IMR-90 (cell line): ENCODE measurements around the gene ALAS1. TPM values are rescaled to one million over a fixed set of nuclear protein-coding genes. Genes with fewer than 3 reads are reported as not detected.

Source experiments
- ATAC-seq: fragments of 200-7000 bp; cut with Tn5 transposase; 2 replicates; pipeline ENCODE4 v1.9.1; 2020; ENCODE audit warnings: low read depth, mild to moderate bottlenecking, moderate library complexity
- BruUV-seq: library from RNA; stranded (reverse); fragments of 400-500 nt; replicated peaks from 2 replicates; lab custom pipeline; 2021; lab: Mats Ljungman, UMichigan
- CTCF ChIA-PET: fragments of 300-600 bp; formaldehyde crosslinking; extraction: SDS; loops from one replicate; lab custom pipeline; 2021; ENCODE audit warnings: antibody characterized with exemption; lab: Yijun Ruan, JAX
- POLR2A ChIA-PET: fragments of 300-600 bp; sonication (Branson Sonifier 250); formaldehyde crosslinking; loops from one replicate; lab custom pipeline; 2022; ENCODE audit warnings: antibody characterized with exemption; ENCODE audit not compliant: unreplicated experiment; lab: Charles Lee
- DNase-seq: peaks from one replicate; pipeline ENCODE4 v3.0.0; 2013
- H2AFZ ChIP-seq: replicated peaks from 2 replicates; pipeline ENCODE3; 2013; ENCODE audit warnings: low read length, mild to moderate bottlenecking; ENCODE audit not compliant: poor library complexity
- H2AK5ac ChIP-seq: 2 replicates; pipeline ENCODE4 v1.6.1; 2013; ENCODE audit warnings: low read depth, low read length, inconsistent platforms
- H2AK9ac ChIP-seq: replicated peaks from 2 replicates; pipeline ENCODE3; 2013; ENCODE audit warnings: mild to moderate bottlenecking, low read depth, low read length, moderate library complexity; ENCODE audit not compliant: poor library complexity
- H2BK120ac ChIP-seq: 2 replicates; pipeline ENCODE4 v1.6.1; 2013; ENCODE audit warnings: low read depth, low read length, inconsistent platforms
- H2BK15ac ChIP-seq: 3 replicates; pipeline ENCODE4 v1.6.1; 2013; ENCODE audit warnings: low read depth, low read length, inconsistent platforms
- H2BK20ac ChIP-seq: 2 replicates; pipeline ENCODE4 v1.6.1; 2013; ENCODE audit warnings: low read depth, mild to moderate bottlenecking, inconsistent platforms, low read length, moderate library complexity
- H2BK5ac ChIP-seq: 2 replicates; pipeline ENCODE4 v1.6.1; 2013; ENCODE audit warnings: mild to moderate bottlenecking, low read depth, low read length, inconsistent platforms; ENCODE audit not compliant: poor library complexity, severe bottlenecking
- H3K14ac ChIP-seq: replicated peaks from 2 replicates; pipeline ENCODE4 v1.6.1; 2013; ENCODE audit warnings: low read depth, low read length, inconsistent platforms
- H3K18ac ChIP-seq: 2 replicates; pipeline ENCODE4 v1.6.1; 2013; ENCODE audit warnings: low read depth, low read length, control low read depth
- H3K23ac ChIP-seq: 2 replicates; pipeline ENCODE4 v1.6.1; 2013; ENCODE audit warnings: low read depth, low read length, inconsistent platforms
- H3K27ac ChIP-seq: 2 replicates; pipeline ENCODE4 v1.5.1; 2013; ENCODE audit warnings: mild to moderate bottlenecking, control low read depth, low read length; ENCODE audit not compliant: insufficient read depth
- H3K27me3 ChIP-seq: 2 replicates; pipeline ENCODE4 v1.6.1; 2013; ENCODE audit warnings: low read length; ENCODE audit not compliant: control insufficient read depth, insufficient read depth
- H3K36me3 ChIP-seq: 2 replicates; pipeline ENCODE4 v1.6.1; 2013; ENCODE audit warnings: low read length, mixed read lengths; ENCODE audit not compliant: control insufficient read depth, insufficient read depth
- H3K4ac ChIP-seq: 2 replicates; pipeline ENCODE4 v1.6.1; 2013; ENCODE audit warnings: low read depth, low read length, inconsistent platforms
- H3K4me1 ChIP-seq: 2 replicates; pipeline ENCODE4 v1.6.1; 2013; ENCODE audit warnings: low read length, mixed read lengths; ENCODE audit not compliant: control insufficient read depth, insufficient read depth
- H3K4me2 ChIP-seq: 2 replicates; pipeline ENCODE4 v1.6.1; 2013; ENCODE audit warnings: low read depth, mild to moderate bottlenecking, control low read depth, low read length, moderate library complexity
- H3K4me3 ChIP-seq: 2 replicates; pipeline ENCODE4 v1.5.1; 2013; ENCODE audit warnings: low read depth, mild to moderate bottlenecking, control low read depth, low read length, moderate library complexity; ENCODE audit not compliant: insufficient read depth
- H3K56ac ChIP-seq: 2 replicates; pipeline ENCODE4 v1.6.1; 2013; ENCODE audit warnings: low read length, inconsistent platforms; ENCODE audit not compliant: insufficient read depth; ENCODE audit errors: extremely low read depth
- H3K79me1 ChIP-seq, 2 experiments: 2 replicates each; pipeline ENCODE4 v1.6.1; 2013; ENCODE audit warnings: low read length in 2 of 2, inconsistent platforms in 1 of 2, low read depth in 1 of 2
- H3K9ac ChIP-seq: 2 replicates; pipeline ENCODE4 v1.6.1; 2013; ENCODE audit warnings: low read depth, low read length, control low read depth
- H3K9me1 ChIP-seq: 2 replicates; pipeline ENCODE4 v1.6.1; 2013; ENCODE audit warnings: low read length, inconsistent platforms; ENCODE audit not compliant: insufficient read depth
- H3K9me3 ChIP-seq: 2 replicates; pipeline ENCODE4 v1.6.1; 2013; ENCODE audit warnings: low read length; ENCODE audit not compliant: control insufficient read depth, insufficient read depth
- H4K20me1 ChIP-seq: 2 replicates; pipeline ENCODE4 v1.6.1; 2013; ENCODE audit warnings: low read length, inconsistent platforms; ENCODE audit not compliant: insufficient read depth
- H4K5ac ChIP-seq: 2 replicates; pipeline ENCODE4 v1.6.1; 2013; ENCODE audit warnings: mild to moderate bottlenecking, low read depth, low read length, control low read depth
- H4K8ac ChIP-seq, 2 experiments: 2 replicates each; pipeline ENCODE4 v1.6.1; 2013; ENCODE audit warnings: low read depth in 2 of 2, low read length in 2 of 2, control low read depth in 1 of 2, inconsistent platforms in 1 of 2
- H4K91ac ChIP-seq: 2 replicates; pipeline ENCODE4 v1.6.1; 2013; ENCODE audit warnings: low read depth, low read length, inconsistent platforms; ENCODE audit not compliant: insufficient read depth
- BHLHE40 ChIP-seq: fragments of 150-350 bp; IDR thresholded peaks from 2 replicates; pipeline ENCODE4 v1.6.1; 2016; ENCODE audit warnings: mild to moderate bottlenecking, low read depth, low read length
- CEBPB ChIP-seq: IDR thresholded peaks from 2 replicates; pipeline ENCODE4 v1.6.1; 2012; ENCODE audit warnings: low read depth, low read length, improper control_type of control experiment
- CHD1 ChIP-seq: IDR thresholded peaks from 2 replicates; pipeline ENCODE4 v1.6.1; 2012; ENCODE audit warnings: low read depth, low read length, improper control_type of control experiment
- FOS ChIP-seq: fragments of 150-350 bp; IDR thresholded peaks from 2 replicates; pipeline ENCODE4 v1.6.1; 2016; ENCODE audit warnings: low read depth, low read length
- MAFK ChIP-seq: IDR thresholded peaks from 2 replicates; pipeline ENCODE4 v1.6.1; 2012; ENCODE audit warnings: low read depth, low read length, improper control_type of control experiment
- MAZ ChIP-seq: IDR thresholded peaks from 2 replicates; pipeline ENCODE4 v1.6.1; 2012; ENCODE audit warnings: low read depth, mild to moderate bottlenecking, low read length, improper control_type of control experiment, moderate library complexity, borderline replicate concordance
- MXI1 ChIP-seq: IDR thresholded peaks from 2 replicates; pipeline ENCODE4 v1.6.1; 2012; ENCODE audit warnings: low read depth, mild to moderate bottlenecking, low read length, moderate library complexity, borderline replicate concordance
- NFE2L2 ChIP-seq: fragments of 150-350 bp; IDR thresholded peaks from 2 replicates; pipeline ENCODE4 v1.6.1; 2016; ENCODE audit warnings: low read depth, mild to moderate bottlenecking, low read length
- POLR2A ChIP-seq: IDR thresholded peaks from 2 replicates; pipeline ENCODE4 v1.6.1; 2012; ENCODE audit warnings: mild to moderate bottlenecking, low read depth, low read length
- RAD21 ChIP-seq: IDR thresholded peaks from 2 replicates; pipeline ENCODE4 v1.6.1; 2012; ENCODE audit warnings: low read length, improper control_type of control experiment
- RCOR1 ChIP-seq: IDR thresholded peaks from 2 replicates; pipeline ENCODE4 v1.6.1; 2012; ENCODE audit warnings: mild to moderate bottlenecking, low read length, improper control_type of control experiment; ENCODE audit not compliant: insufficient replicate concordance
- RFX5 ChIP-seq: IDR thresholded peaks from 2 replicates; pipeline ENCODE4 v1.8.0; 2012; ENCODE audit warnings: low read depth, mild to moderate bottlenecking, low read length, moderate library complexity
- SMC3 ChIP-seq: fragments of 150-350 bp; IDR thresholded peaks from 2 replicates; pipeline ENCODE4 v1.6.1; 2016; ENCODE audit warnings: low read depth, mild to moderate bottlenecking, antibody characterized with exemption, low read length, moderate library complexity
- WGBS, 2 experiments: methylation state at CpG; one replicate each; pipeline versions ENCODE4 v1.1.5 to v1.1.7; 2013; ENCODE audit warnings: missing lambda C conversion rate in 2 of 2; ENCODE audit not compliant: insufficient read length in 1 of 2; ENCODE audit errors: extremely low coverage in 2 of 2; 5-methylcytosine and 5-hydroxymethylcytosine counted together
- dilution Hi-C: fragments of 300-500 bp; cut with HindIII; formaldehyde crosslinking; loops from one replicate; pipeline ENCODE4 v1.14.3; 2018; ENCODE audit warnings: low sequenced_read_pairs; ENCODE audit not compliant: unreplicated experiment
- in situ Hi-C: fragments of 300-500 bp; cut with MboI; formaldehyde crosslinking; loops from 3 replicates; pipeline ENCODE4 v1.14.3; 2019; ENCODE audit warnings: low sequenced_read_pairs, inconsistent platforms, mixed read lengths
- intact Hi-C: fragments of 100-400 bp; cut with micrococcal nuclease; formaldehyde crosslinking; loops from 2 replicates; pipeline ENCODE4 v1.10.0; 2022
- polyA plus RNA-seq, 3 experiments: library from polyadenylated mRNA; depleted of rRNA; stranded (reverse); fragments of >200 nt; gene quantifications; 2 replicates each; pipeline ENCODE4 v1.2.3, GENCODE V29; 2012; ENCODE audit warnings: low replicate concordance in 1 of 3
- total RNA-seq: library from RNA; depleted of rRNA; stranded (reverse); fragments of >200 nt; gene quantifications from 2 replicates; pipeline ENCODE4 v1.2.3, GENCODE V29; 2012
- TF ChIP-seq, protein P1 (sequence below): fragments of 150-350 bp; IDR thresholded peaks from 2 replicates; pipeline ENCODE4 v1.6.1; 2017; ENCODE audit warnings: mild to moderate bottlenecking, antibody characterized with exemption, low read length, low read depth
- TF ChIP-seq, protein P2 (sequence below): conservative IDR thresholded peaks from 2 replicates; pipeline ENCODE4 v1.5.1; 2012; ENCODE audit warnings: mild to moderate bottlenecking, low read depth, low read length, improper control_type of control experiment
- TF ChIP-seq, protein P3 (sequence below): fragments of 150-350 bp; IDR thresholded peaks from 2 replicates; pipeline ENCODE4 v1.6.1; 2016; ENCODE audit warnings: low read depth, mild to moderate bottlenecking, low read length, moderate library complexity, borderline replicate concordance

ALAS1 gene
- total and polyA plus RNA-seq, 2 of the 4 experiments (the other 2 are of a cell fraction) = 32.8 to 47.2 TPM

DNA sequence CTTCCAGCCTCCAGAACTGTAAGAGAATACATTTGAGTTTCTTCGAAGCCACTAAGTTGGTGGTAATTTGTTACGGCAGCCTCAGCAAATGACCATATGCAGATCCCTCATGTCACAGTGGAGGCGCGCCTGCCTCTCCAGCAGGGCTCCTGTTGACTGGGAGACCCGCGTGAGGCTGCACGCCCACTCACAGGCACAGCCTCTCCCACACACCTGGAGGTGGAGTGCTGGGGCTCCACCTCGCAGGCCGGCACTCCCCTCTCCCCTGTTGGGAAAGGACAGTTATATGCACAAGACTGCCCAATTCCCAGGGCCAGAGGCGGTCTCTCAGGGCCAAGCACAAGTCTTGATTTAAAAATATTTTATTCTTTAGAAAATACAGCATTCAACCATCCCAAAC is 30.3 kb downstream of the ALAS1 start:
- H4K8ac ChIP-seq = no peak overlapping the region
- ATAC-seq (no peak), DNase-seq (no peak)
- H3K9ac ChIP-seq = no peak overlapping the region
- H2BK120ac ChIP-seq = no peak overlapping the region
- no peak overlapping the region for H3K56ac ChIP-seq
- H3K4ac ChIP-seq = no peak overlapping the region
- no TSS peak for BruUV-seq
- dilution Hi-C loops = no loop called here
- WGBS, 2 experiments = no CpG with 5 or more reads among the region's 10 CpGs
- no peak overlapping the region for H2BK20ac ChIP-seq
- no peaks in the 10 kb centered on the region for H3K27me3 ChIP-seq
- H2BK15ac ChIP-seq = no peak overlapping the region
- H2BK5ac ChIP-seq = no peak overlapping the region
- H2AFZ ChIP-seq = no peak overlapping the region
- H3K36me3 ChIP-seq = peaks cover 47% of the 10 kb centered on the region
- H3K27ac ChIP-seq = no peak overlapping the region
- ChIA-PET POLR2A (no interaction called here), CTCF (no interaction called here)
- H3K18ac ChIP-seq = no peak overlapping the region
- H4K91ac ChIP-seq = no peak overlapping the region
- intact Hi-C loops = no loop called here
- in situ Hi-C loops = no loop called here
- no peak overlapping the region for H3K4me2 ChIP-seq
- H3K4me1 ChIP-seq = no peaks in the 10 kb centered on the region
- H3K23ac ChIP-seq = no peak overlapping the region
- no peaks in the 10 kb centered on the region for H3K9me3 ChIP-seq
- H3K79me1 ChIP-seq = peaks cover 5 to 22% of the 10 kb centered on the region in 2 experiments; a peak in 3 of 4 replicates
- TF ChIP-seq, protein P1, sequence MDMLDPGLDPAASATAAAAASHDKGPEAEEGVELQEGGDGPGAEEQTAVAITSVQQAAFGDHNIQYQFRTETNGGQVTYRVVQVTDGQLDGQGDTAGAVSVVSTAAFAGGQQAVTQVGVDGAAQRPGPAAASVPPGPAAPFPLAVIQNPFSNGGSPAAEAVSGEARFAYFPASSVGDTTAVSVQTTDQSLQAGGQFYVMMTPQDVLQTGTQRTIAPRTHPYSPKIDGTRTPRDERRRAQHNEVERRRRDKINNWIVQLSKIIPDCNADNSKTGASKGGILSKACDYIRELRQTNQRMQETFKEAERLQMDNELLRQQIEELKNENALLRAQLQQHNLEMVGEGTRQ = no peak
- no peak for TF ChIP-seq RCOR1
- no peak for TF ChIP-seq FOS
- no peak for TF ChIP-seq RFX5
- TF ChIP-seq MAZ = no peak
- TF ChIP-seq MXI1 = no peak
- TF ChIP-seq CEBPB = no peak
- no peak for TF ChIP-seq MAFK
- no peak for TF ChIP-seq NFE2L2
- TF ChIP-seq, protein P2, sequence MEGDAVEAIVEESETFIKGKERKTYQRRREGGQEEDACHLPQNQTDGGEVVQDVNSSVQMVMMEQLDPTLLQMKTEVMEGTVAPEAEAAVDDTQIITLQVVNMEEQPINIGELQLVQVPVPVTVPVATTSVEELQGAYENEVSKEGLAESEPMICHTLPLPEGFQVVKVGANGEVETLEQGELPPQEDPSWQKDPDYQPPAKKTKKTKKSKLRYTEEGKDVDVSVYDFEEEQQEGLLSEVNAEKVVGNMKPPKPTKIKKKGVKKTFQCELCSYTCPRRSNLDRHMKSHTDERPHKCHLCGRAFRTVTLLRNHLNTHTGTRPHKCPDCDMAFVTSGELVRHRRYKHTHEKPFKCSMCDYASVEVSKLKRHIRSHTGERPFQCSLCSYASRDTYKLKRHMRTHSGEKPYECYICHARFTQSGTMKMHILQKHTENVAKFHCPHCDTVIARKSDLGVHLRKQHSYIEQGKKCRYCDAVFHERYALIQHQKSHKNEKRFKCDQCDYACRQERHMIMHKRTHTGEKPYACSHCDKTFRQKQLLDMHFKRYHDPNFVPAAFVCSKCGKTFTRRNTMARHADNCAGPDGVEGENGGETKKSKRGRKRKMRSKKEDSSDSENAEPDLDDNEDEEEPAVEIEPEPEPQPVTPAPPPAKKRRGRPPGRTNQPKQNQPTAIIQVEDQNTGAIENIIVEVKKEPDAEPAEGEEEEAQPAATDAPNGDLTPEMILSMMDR = no peak
- TF ChIP-seq POLR2A = no peak
- no peak for TF ChIP-seq BHLHE40
- TF ChIP-seq, protein P3, sequence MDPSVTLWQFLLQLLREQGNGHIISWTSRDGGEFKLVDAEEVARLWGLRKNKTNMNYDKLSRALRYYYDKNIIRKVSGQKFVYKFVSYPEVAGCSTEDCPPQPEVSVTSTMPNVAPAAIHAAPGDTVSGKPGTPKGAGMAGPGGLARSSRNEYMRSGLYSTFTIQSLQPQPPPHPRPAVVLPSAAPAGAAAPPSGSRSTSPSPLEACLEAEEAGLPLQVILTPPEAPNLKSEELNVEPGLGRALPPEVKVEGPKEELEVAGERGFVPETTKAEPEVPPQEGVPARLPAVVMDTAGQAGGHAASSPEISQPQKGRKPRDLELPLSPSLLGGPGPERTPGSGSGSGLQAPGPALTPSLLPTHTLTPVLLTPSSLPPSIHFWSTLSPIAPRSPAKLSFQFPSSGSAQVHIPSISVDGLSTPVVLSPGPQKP = no peak
- TF ChIP-seq SMC3 = no peak
- TF ChIP-seq RAD21 = no peak
- TF ChIP-seq CHD1 = no peak
- no peak overlapping the region for H2AK9ac ChIP-seq
- no peaks in the 10 kb centered on the region for H3K9me1 ChIP-seq
- peaks cover 26% of the 10 kb centered on the region for H4K20me1 ChIP-seq
- H3K4me3 ChIP-seq = no peak overlapping the region
- no peak overlapping the region for H3K14ac ChIP-seq
- no peak overlapping the region for H4K5ac ChIP-seq
- no peak overlapping the region for H2AK5ac ChIP-seq
